A549 (cell line): ENCODE results near the gene CTU2.

Source experiments
- BHLHE40 ChIP-seq: IDR thresholded peaks from 2 replicates; pipeline ENCODE4 v1.6.1; 2012; ENCODE audit warnings: low read depth, low read length, inconsistent platforms
- CTCF ChIP-seq: fragments of >200 bp; sonication (Bioruptor Twin); formaldehyde crosslinking; IDR thresholded peaks from 3 replicates; pipeline ENCODE4 v1.5.1; 2016
- EP300 ChIP-seq, 2 experiments: fragments of >200 bp; sonication (Bioruptor Twin); formaldehyde crosslinking; IDR thresholded peaks; 2 replicates in 1 of 2; 3 replicates in 1 of 2; pipeline ENCODE4 v1.6.1; 2016 to 2017
- HMGXB4 ChIP-seq: fragments of 250-450 bp; sonication (Bioruptor Pico); IDR thresholded peaks from 2 replicates; pipeline ENCODE4 v1.5.0; 2021; ENCODE audit warnings: mild to moderate bottlenecking, moderate library complexity, borderline replicate concordance
- HOXA7 ChIP-seq: fragments of 250-450 bp; sonication (Bioruptor Pico); IDR thresholded peaks from 2 replicates; pipeline ENCODE4 v1.5.0; 2020; ENCODE audit warnings: mild to moderate bottlenecking, moderate library complexity
- MAX ChIP-seq: IDR thresholded peaks from 2 replicates; pipeline ENCODE4 v1.6.1; 2012
- MYC ChIP-seq: IDR thresholded peaks from 2 replicates; pipeline ENCODE4 v1.6.1; 2012; ENCODE audit warnings: mild to moderate bottlenecking, inconsistent platforms, low read length, improper control_type of control experiment, borderline replicate concordance

GRCh38 chr16:88730632-88731607 is 24.6 kb downstream of the CTU2 start:
- no peak for TF ChIP-seq CTCF
- no peak for TF ChIP-seq MYC
- TF ChIP-seq BHLHE40 = no peak
- TF ChIP-seq MAX = no peak
- no peak for TF ChIP-seq HOXA7 (CRISPR knock-in tag)
- TF ChIP-seq HMGXB4 = no peak
- TF ChIP-seq EP300 (IDR thresholded peaks at IDR 0.05) = no peak
